Smooth muscle cell (in vitro differentiated cells): Measurements from ENCODE around the gene MTCH2. TPM values are rescaled to one million over a fixed set of nuclear protein-coding genes. Genes with fewer than 3 reads are reported as not detected.
"Not testable (repeated sequence)": the region's sequence is repeated elsewhere in the genome, so short reads cannot be mapped to it uniquely, and the experiment has no call there.

Source experiments
- DNase-seq: peaks from one replicate; lab custom pipeline; 2025; ENCODE audit not compliant: unreplicated experiment; lab: John Stamatoyannopoulos, UW
- H2AFZ ChIP-seq: fragments of 200-600 bp; sonication (generic); 2 replicates; pipeline ENCODE4 v1.6.0; 2016; ENCODE audit warnings: antibody characterized with exemption, low read depth, mild to moderate bottlenecking
- H3F3A ChIP-seq: fragments of 200-600 bp; sonication (generic); 2 replicates; pipeline ENCODE4 v1.6.0; 2017; ENCODE audit warnings: antibody characterized with exemption, low read depth
- H3K27ac ChIP-seq: fragments of 200-600 bp; sonication (generic); 2 replicates; pipeline ENCODE4 v1.5.1; 2016; ENCODE audit warnings: low read depth, mild to moderate bottlenecking
- H3K27me3 ChIP-seq: fragments of 200-600 bp; sonication (generic); 2 replicates; pipeline ENCODE4 v1.6.1; 2016; ENCODE audit warnings: low read depth, mild to moderate bottlenecking
- H3K36me3 ChIP-seq: fragments of 200-600 bp; sonication (generic); 2 replicates; pipeline ENCODE4 v1.5.1; 2016; ENCODE audit warnings: low read depth
- H3K4me1 ChIP-seq: fragments of 200-600 bp; sonication (generic); 2 replicates; pipeline ENCODE4 v1.5.1; 2016; ENCODE audit warnings: low read depth
- H3K4me2 ChIP-seq: fragments of 200-600 bp; sonication (generic); 2 replicates; pipeline ENCODE4 v1.6.0; 2016; ENCODE audit warnings: mild to moderate bottlenecking
- H3K4me3 ChIP-seq: fragments of 200-600 bp; sonication (generic); 2 replicates; pipeline ENCODE4 v1.5.1; 2016; ENCODE audit warnings: mild to moderate bottlenecking
- H3K79me2 ChIP-seq: fragments of 200-600 bp; sonication (generic); 2 replicates; pipeline ENCODE4 v1.6.0; 2016; ENCODE audit warnings: low read depth, mild to moderate bottlenecking
- H3K9ac ChIP-seq: fragments of 200-600 bp; sonication (generic); 2 replicates; pipeline ENCODE4 v1.6.0; 2016; ENCODE audit warnings: low read depth
- H3K9me3 ChIP-seq: fragments of 200-600 bp; sonication (generic); replicated peaks from 2 replicates; pipeline ENCODE4 v1.5.1; 2016; ENCODE audit warnings: low read depth
- H4K20me1 ChIP-seq: fragments of 200-600 bp; sonication (generic); 2 replicates; pipeline ENCODE4 v1.6.0; 2016; ENCODE audit warnings: low read depth
- CTCF ChIP-seq: fragments of 200-600 bp; sonication (generic); IDR thresholded peaks from 2 replicates; pipeline ENCODE4 v1.5.1; 2017; ENCODE audit warnings: borderline replicate concordance, mild to moderate bottlenecking, antibody characterized with exemption; ENCODE audit not compliant: insufficient read depth, poor library complexity, severe bottlenecking
- WGBS: methylation state at CpG from one replicate; pipeline ENCODE4 v1.1.7; 2016; ENCODE audit warnings: low lambda C conversion rate; 5-methylcytosine and 5-hydroxymethylcytosine counted together
- polyA plus RNA-seq: library from polyadenylated mRNA; unstranded; fragments of >200 nt; fragmentation: Nextera tagmentation; extraction: Ambion mirVana; gene quantifications from 2 replicates; pipeline ENCODE4 v1.2.1, GENCODE V29; 2016
- total RNA-seq: library from RNA; depleted of rRNA; stranded (reverse); fragments of >200 nt; gene quantifications from 2 replicates; pipeline ENCODE4 v1.2.3, GENCODE V29; 2014

Gene MTCH2
- total and polyA plus RNA-seq, 2 experiments from 2014 or later: 97.0 to 152 TPM

- 88% methylated on average over 6 of the region's 6 CpGs for WGBS
Observed at GRCh38 chr11:47645500-47645899, 3.1 kb upstream of the MTCH2 start.

GRCh38 chr11:47641600-47642098 is 710 bp downstream of the MTCH2 start:
- peaks cover 11% of the 10 kb centered on the region for H4K20me1 ChIP-seq
- H3K36me3 ChIP-seq: no peaks in the 10 kb centered on the region
- no peak for TF ChIP-seq CTCF
- peak overlapping the region; percentile 90 for H3K9ac ChIP-seq
- H3K79me2 ChIP-seq: peaks cover 25% of the 10 kb centered on the region
- DNase-seq: no peak
- peak overlapping the region; percentile 92 for H3K4me3 ChIP-seq
- peaks cover 2% of the 10 kb centered on the region for H3F3A ChIP-seq
- H3K4me1 ChIP-seq: peaks cover 7% of the 10 kb centered on the region
- H2AFZ ChIP-seq: peak overlapping the region; percentile 99
- WGBS: 7% methylated on average over 14 of the region's 14 CpGs
- peak overlapping the region; percentile 88 for H3K27ac ChIP-seq
- H3K4me2 ChIP-seq: peak overlapping the region; percentile 93
- H3K9me3 ChIP-seq: no peaks in the 10 kb centered on the region
- H3K27me3 ChIP-seq: no peaks in the 10 kb centered on the region

More at GRCh38 chr11:47645500-47645899, 3.1 kb upstream of the MTCH2 start:
- no peak overlapping the region for H3K27ac ChIP-seq
- no peak overlapping the region for H3K4me3 ChIP-seq
- H3K4me1 ChIP-seq: peaks cover 7% of the 10 kb centered on the region
- H3K4me2 ChIP-seq: no peak overlapping the region
- H3K9ac ChIP-seq: no peak overlapping the region
- H3F3A ChIP-seq: peaks cover 2% of the 10 kb centered on the region
- no peaks in the 10 kb centered on the region for H3K9me3 ChIP-seq
- no peak overlapping the region for H2AFZ ChIP-seq
- no peaks in the 10 kb centered on the region for H3K36me3 ChIP-seq
- peaks cover 7% of the 10 kb centered on the region for H4K20me1 ChIP-seq
- no peaks in the 10 kb centered on the region for H3K27me3 ChIP-seq
- no peak for TF ChIP-seq CTCF
- DNase-seq: no peak
- peaks cover 17% of the 10 kb centered on the region for H3K79me2 ChIP-seq

GRCh38 chr11:47640506-47640905 is 1.9 kb downstream of the MTCH2 start:
- not testable (repeated sequence) for H3K9ac ChIP-seq, DNase-seq, H3K4me3 ChIP-seq, H3K36me3 ChIP-seq, H3K27ac ChIP-seq, H3K4me1 ChIP-seq, H3K27me3 ChIP-seq, H3K9me3 ChIP-seq, H2AFZ ChIP-seq, H3F3A ChIP-seq
- Histone ChIP-seq H3K4me2 (peak overlapping the region; percentile 93), H4K20me1 (peaks cover 11% of the 10 kb centered on the region), H3K79me2 (peaks cover 25% of the 10 kb centered on the region)
- 96% methylated on average over 6 of the region's 6 CpGs for WGBS

GRCh38 chr11:47636331-47636730 is 6.0 kb downstream of the MTCH2 start:
- not testable (repeated sequence) for H3K27me3 ChIP-seq, H3K4me2 ChIP-seq, H3K9ac ChIP-seq, H3F3A ChIP-seq, H2AFZ ChIP-seq, H3K4me3 ChIP-seq, DNase-seq, H3K27ac ChIP-seq, H3K9me3 ChIP-seq, H3K4me1 ChIP-seq
- Histone ChIP-seq H3K79me2 (peaks cover 16% of the 10 kb centered on the region), H3K36me3 (peaks cover 11% of the 10 kb centered on the region), H4K20me1 (peaks cover 11% of the 10 kb centered on the region)
- 98% methylated on average over 11 of the region's 11 CpGs for WGBS

GRCh38 chr11:47631473-47631872 is 10.9 kb downstream of the MTCH2 start:
- 80% methylated on average over 5 of the region's 5 CpGs for WGBS

More at GRCh38 chr11:47631473-47631872, 10.9 kb downstream of the MTCH2 start:
- TF ChIP-seq CTCF: no peak
- no peak overlapping the region for H3K9ac ChIP-seq
- H3F3A ChIP-seq: no peaks in the 10 kb centered on the region
- no peak for DNase-seq
- H3K27me3 ChIP-seq: no peaks in the 10 kb centered on the region
- H3K79me2 ChIP-seq: no peaks in the 10 kb centered on the region
- peaks cover 40% of the 10 kb centered on the region for H3K36me3 ChIP-seq
- H4K20me1 ChIP-seq: peaks cover 5% of the 10 kb centered on the region
- no peaks in the 10 kb centered on the region for H3K4me1 ChIP-seq
- no peak overlapping the region for H3K4me2 ChIP-seq
- H2AFZ ChIP-seq: no peak overlapping the region
- H3K9me3 ChIP-seq: no peaks in the 10 kb centered on the region
- no peak overlapping the region for H3K27ac ChIP-seq
- H3K4me3 ChIP-seq: no peak overlapping the region
